Stomach (tissue), 4 donors: ENCODE data around the gene OLA1.

Source experiments
- POLR2A ChIP-seq, 4 donors: fragments of 450-650 bp; IDR thresholded peaks; one replicate each; pipeline ENCODE4 v1.6.1; 2016; ENCODE audit warnings: antibody characterized with exemption in 4 of 4, control low read depth in 2 of 4, mild to moderate bottlenecking in 1 of 4, moderate library complexity in 1 of 4
- POLR2AphosphoS5 ChIP-seq, 3 donors: sonication (generic); formaldehyde crosslinking; IDR thresholded peaks; one replicate each; pipeline ENCODE4 v1.6.1; 2016; ENCODE audit warnings: antibody characterized with exemption in 3 of 3
- TF ChIP-seq, protein P1 (sequence below), 7 experiments: fragments of 450-650 bp in 4 of 7; fragments of 200-600 bp in 3 of 7; sonication (generic) in 3 of 7; IDR thresholded peaks; one replicate each; pipeline ENCODE4 v1.5.1; 2016 to 2019; ENCODE audit warnings: antibody characterized with exemption in 7 of 7, control low read depth in 2 of 7, mild to moderate bottlenecking in 1 of 7

GRCh38 chr2:174062934-174063333 lies 185.4 kb downstream of the OLA1 start:
- TF ChIP-seq, protein P1, sequence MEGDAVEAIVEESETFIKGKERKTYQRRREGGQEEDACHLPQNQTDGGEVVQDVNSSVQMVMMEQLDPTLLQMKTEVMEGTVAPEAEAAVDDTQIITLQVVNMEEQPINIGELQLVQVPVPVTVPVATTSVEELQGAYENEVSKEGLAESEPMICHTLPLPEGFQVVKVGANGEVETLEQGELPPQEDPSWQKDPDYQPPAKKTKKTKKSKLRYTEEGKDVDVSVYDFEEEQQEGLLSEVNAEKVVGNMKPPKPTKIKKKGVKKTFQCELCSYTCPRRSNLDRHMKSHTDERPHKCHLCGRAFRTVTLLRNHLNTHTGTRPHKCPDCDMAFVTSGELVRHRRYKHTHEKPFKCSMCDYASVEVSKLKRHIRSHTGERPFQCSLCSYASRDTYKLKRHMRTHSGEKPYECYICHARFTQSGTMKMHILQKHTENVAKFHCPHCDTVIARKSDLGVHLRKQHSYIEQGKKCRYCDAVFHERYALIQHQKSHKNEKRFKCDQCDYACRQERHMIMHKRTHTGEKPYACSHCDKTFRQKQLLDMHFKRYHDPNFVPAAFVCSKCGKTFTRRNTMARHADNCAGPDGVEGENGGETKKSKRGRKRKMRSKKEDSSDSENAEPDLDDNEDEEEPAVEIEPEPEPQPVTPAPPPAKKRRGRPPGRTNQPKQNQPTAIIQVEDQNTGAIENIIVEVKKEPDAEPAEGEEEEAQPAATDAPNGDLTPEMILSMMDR (IDR thresholded peaks at IDR 0.05) = no peak
- TF ChIP-seq POLR2A (IDR thresholded peaks at IDR 0.05) = no peak
- TF ChIP-seq POLR2AphosphoS5 (IDR thresholded peaks at IDR 0.05) = no peak
